ENCODE results near the gene P3H3. TPM values are rescaled to one million over a fixed set of nuclear protein-coding genes. Genes with fewer than 3 reads are reported as not detected.

The P3H3 gene
- total RNA-seq, 1 donor from 2014 or later, result 86.5 TPM

DNA sequence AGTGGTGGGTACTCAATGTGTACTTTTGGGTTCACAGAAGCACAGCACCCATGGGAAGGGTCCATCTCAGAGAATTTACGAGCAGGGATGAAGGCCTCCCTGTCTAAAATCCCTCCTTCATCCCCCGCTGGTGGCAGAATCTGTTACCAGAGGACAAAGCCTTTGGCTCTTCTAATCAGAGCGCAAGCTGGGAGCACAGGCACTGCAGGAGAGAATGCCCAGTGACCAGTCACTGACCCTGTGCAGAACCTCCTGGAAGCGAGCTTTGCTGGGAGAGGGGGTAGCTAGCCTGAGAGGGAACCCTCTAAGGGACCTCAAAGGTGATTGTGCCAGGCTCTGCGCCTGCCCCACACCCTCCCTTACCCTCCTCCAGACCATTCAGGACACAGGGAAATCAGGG lies 8.0 kb upstream of the P3H3 start:
- Mint-ChIP-seq H3K36me3 (ENCODE audit: unreplicated experiment) (no peaks in the 10 kb centered on the region), H3K4me3 (ENCODE audit: unreplicated experiment) (no peak overlapping the region), H3K4me1 (ENCODE audit: unreplicated experiment) (peaks cover 42% of the 10 kb centered on the region), H3K9me3 (ENCODE audit: unreplicated experiment) (no peaks in the 10 kb centered on the region), H3K27me3 (ENCODE audit: unreplicated experiment) (peaks cover 7% of the 10 kb centered on the region), H3K27ac (ENCODE audit: unreplicated experiment) (no peak overlapping the region)
- DNase-seq (ENCODE audit: extremely low spot score, unreplicated experiment), result no peak
- TF ChIP-seq, protein P1, sequence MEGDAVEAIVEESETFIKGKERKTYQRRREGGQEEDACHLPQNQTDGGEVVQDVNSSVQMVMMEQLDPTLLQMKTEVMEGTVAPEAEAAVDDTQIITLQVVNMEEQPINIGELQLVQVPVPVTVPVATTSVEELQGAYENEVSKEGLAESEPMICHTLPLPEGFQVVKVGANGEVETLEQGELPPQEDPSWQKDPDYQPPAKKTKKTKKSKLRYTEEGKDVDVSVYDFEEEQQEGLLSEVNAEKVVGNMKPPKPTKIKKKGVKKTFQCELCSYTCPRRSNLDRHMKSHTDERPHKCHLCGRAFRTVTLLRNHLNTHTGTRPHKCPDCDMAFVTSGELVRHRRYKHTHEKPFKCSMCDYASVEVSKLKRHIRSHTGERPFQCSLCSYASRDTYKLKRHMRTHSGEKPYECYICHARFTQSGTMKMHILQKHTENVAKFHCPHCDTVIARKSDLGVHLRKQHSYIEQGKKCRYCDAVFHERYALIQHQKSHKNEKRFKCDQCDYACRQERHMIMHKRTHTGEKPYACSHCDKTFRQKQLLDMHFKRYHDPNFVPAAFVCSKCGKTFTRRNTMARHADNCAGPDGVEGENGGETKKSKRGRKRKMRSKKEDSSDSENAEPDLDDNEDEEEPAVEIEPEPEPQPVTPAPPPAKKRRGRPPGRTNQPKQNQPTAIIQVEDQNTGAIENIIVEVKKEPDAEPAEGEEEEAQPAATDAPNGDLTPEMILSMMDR (IDR thresholded peaks at IDR 0.05), result no peak

DNA sequence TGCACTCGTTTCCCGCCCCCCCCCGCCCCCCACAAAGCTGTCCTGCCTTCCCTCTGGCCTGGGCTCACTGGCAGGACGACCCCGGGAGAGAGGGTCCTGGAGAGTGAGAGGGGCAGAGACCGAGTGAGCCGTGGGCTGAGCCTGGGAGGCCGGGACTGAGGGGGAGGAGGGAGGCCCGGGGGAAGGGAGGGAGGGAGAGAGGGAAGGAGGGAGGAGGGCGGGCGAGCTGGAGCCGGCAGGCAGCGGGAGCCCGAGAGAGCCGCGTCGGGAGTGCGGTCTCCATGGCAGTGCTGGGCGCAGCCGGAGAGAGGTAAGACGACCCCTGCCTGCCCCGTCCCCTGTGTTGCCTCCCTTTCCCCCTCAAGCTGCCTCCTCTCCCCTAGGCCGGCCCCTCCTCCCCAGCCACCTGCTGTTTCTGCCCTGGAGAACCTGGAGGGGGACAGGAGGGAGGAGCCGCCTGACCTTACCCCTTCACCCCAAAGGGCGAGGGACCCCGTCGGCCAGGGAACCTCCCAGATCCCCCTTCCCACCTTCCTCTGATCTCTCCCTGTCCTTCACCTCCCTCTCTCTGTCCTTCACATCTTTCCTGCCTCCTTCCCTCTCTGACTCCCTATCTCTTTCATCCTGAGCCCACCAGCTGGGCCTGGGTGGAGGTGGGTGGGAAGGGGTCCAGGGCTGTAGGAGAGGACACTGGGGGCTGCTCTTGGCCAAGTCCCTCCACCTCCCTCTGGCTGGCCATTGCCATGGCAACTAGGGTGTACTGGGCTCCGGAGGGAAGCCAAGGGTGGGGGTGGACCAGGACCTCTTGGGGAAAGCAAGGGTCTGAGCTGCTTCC lies 6.4 kb upstream of the P3H3 start, which contains the start of gene GPR162:
Gene GPR162 (plus strand): TSS at position 231 of the 835 bp plus-strand sequence. CDS start 2,078 bp downstream, outside the sequence.
- no peaks in the 10 kb centered on the region for H3K9me3 Mint-ChIP-seq (ENCODE audit: unreplicated experiment)
- H3K4me3 Mint-ChIP-seq (ENCODE audit: unreplicated experiment), result peak within 1 kb of the TSS; percentile 73
- H3K27me3 Mint-ChIP-seq (ENCODE audit: unreplicated experiment), result no peaks in the 10 kb centered on the region
- TF ChIP-seq, protein P1 (IDR thresholded peaks at IDR 0.05), result no peak
- no peak for DNase-seq (ENCODE audit: extremely low spot score, unreplicated experiment)
- H3K36me3 Mint-ChIP-seq (ENCODE audit: unreplicated experiment), result no peaks in the 10 kb centered on the region
- peaks cover 50% of the 10 kb centered on the region for H3K4me1 Mint-ChIP-seq (ENCODE audit: unreplicated experiment)
- H3K27ac Mint-ChIP-seq (ENCODE audit: unreplicated experiment), result peak within 1 kb of the TSS; percentile 56

DNA sequence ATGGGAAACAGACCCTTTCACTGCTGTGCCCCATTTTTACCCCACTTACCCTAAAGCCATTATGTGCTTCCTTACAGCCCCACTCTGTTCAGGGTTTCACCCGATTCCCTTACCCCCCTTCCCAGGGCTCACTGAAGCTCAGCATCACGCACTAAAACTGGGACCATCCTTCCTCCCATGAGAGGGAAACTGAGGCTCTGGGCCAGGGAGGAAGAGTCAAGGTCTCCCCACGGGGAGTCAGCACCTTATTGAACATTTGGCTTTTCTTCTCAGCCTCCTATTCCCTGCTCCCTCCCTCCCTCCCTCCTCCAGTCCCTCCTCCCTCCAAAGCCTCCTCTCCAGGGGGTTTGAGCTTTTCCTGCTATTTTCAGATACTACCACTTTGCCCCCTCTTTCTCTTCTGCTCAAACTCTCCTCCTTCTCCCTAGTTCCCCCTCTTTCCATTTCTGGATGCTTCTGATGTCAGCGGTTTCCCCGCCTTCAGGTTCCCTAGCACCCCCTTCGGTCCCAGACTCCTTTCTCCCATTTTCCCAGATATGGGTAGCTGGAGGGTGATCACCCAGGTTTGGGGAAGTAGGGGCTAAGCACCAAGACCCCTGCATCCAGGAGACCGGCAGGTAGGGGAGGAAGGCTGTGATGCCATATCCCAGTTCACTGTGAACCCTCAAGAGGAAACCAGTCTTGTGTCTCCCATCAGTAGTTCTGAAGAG lies 5.6 kb upstream of the P3H3 start:
- Mint-ChIP-seq H3K36me3 (ENCODE audit: unreplicated experiment) (no peaks in the 10 kb centered on the region), H3K4me1 (ENCODE audit: unreplicated experiment) (peaks cover 57% of the 10 kb centered on the region), H3K9me3 (ENCODE audit: unreplicated experiment) (no peaks in the 10 kb centered on the region), H3K4me3 (ENCODE audit: unreplicated experiment) (peak overlapping the region; percentile 73), H3K27me3 (ENCODE audit: unreplicated experiment) (no peaks in the 10 kb centered on the region), H3K27ac (ENCODE audit: unreplicated experiment) (peak overlapping the region; percentile 41)
- TF ChIP-seq, protein P1 (IDR thresholded peaks at IDR 0.05), result no peak
- DNase-seq (ENCODE audit: extremely low spot score, unreplicated experiment), result no peak

DNA sequence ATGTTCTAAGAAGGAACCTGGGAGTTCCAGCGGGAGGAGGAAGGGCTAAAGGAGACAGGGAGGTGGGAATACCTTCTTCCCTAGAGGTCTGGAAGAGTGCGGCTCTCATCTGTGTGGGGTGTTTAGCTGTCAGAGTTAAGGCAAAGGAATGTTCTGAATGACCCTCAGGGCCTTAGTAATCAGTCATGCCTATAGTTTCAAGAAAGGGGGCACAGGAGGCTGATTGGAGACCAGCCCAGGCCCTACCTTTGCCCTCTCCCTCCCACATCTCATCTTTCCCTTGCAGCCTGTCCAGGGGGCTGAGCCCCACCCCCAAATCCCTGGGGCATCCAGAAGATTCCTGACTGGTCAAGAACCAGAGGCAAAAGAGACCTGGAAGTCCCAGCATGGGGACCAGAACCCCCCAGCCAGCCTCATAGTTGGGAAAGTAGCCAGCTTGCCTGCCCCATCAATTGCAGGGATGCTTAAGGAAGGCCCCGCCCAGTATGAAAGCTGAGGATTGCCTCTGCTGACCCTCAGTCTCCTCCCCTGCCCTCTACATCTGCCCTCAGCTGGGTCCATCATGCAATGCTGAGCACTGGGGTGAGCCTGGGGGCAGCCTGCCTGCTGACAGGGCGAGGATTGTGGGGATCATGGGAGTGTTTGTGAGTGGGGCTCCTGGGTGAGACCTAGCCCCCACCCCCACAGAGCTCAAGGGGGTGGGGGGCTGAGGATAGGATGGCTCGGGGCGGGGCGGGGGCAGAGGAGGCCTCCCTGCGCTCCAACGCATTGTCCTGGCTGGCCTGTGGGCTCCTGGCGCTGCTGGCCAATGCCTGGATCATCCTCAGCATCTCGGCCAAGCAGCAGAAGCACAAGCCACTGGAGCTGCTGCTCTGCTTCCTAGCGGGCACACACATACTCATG lies 4.8 kb upstream of the P3H3 start:
- H3K27ac Mint-ChIP-seq (ENCODE audit: unreplicated experiment), result no peak overlapping the region
- no peaks in the 10 kb centered on the region for H3K27me3 Mint-ChIP-seq (ENCODE audit: unreplicated experiment)
- H3K9me3 Mint-ChIP-seq (ENCODE audit: unreplicated experiment), result no peaks in the 10 kb centered on the region
- TF ChIP-seq, protein P1 (IDR thresholded peaks at IDR 0.05), result no peak
- no peak for DNase-seq (ENCODE audit: extremely low spot score, unreplicated experiment)
- H3K4me3 Mint-ChIP-seq (ENCODE audit: unreplicated experiment), result no peak overlapping the region
- H3K36me3 Mint-ChIP-seq (ENCODE audit: unreplicated experiment), result no peaks in the 10 kb centered on the region
- H3K4me1 Mint-ChIP-seq (ENCODE audit: unreplicated experiment), result peaks cover 61% of the 10 kb centered on the region
